ACC112 (cell line): ENCODE measurements around the gene TRIM69.

ENCODE experiments used
- H2AFZ ChIP-seq: fragments of 200-600 bp; sonication (generic); one replicate; pipeline ENCODE4 v1.6.0; 2017; ENCODE audit warnings: antibody characterized with exemption, low read length; ENCODE audit not compliant: unreplicated experiment
- H3K27ac ChIP-seq: fragments of 200-600 bp; sonication (generic); 2 replicates; pipeline ENCODE4 v1.5.1; 2014; ENCODE audit warnings: low read depth, mild to moderate bottlenecking, antibody characterized with exemption, low read length, moderate library complexity
- H3K27me3 ChIP-seq: fragments of 200-600 bp; sonication (generic); 2 replicates; pipeline ENCODE4 v1.6.1; 2014; ENCODE audit warnings: mild to moderate bottlenecking, antibody characterized with exemption, low read length, moderate library complexity, mixed read lengths; ENCODE audit not compliant: insufficient read depth
- H3K36me3 ChIP-seq: fragments of 200-600 bp; sonication (generic); 2 replicates; pipeline ENCODE4 v1.6.1; 2016; ENCODE audit warnings: mild to moderate bottlenecking, antibody characterized with exemption, low read length, moderate library complexity, mixed read lengths; ENCODE audit not compliant: insufficient read depth
- H3K4me1 ChIP-seq: fragments of 200-600 bp; sonication (generic); one replicate; pipeline ENCODE4 v1.6.1; 2016; ENCODE audit warnings: low read length, mixed read lengths; ENCODE audit not compliant: insufficient read depth, unreplicated experiment, control insufficient read depth
- H3K4me3 ChIP-seq: fragments of 200-600 bp; sonication (generic); 2 replicates; pipeline ENCODE4 v1.5.1; 2014; ENCODE audit warnings: mild to moderate bottlenecking, low read depth, low read length
- H3K79me2 ChIP-seq: fragments of 200-600 bp; sonication (generic); one replicate; pipeline ENCODE4 v1.6.0; 2016; ENCODE audit warnings: low read length; ENCODE audit not compliant: control insufficient read depth, unreplicated experiment, insufficient read depth

The TRIM69 gene

DNA sequence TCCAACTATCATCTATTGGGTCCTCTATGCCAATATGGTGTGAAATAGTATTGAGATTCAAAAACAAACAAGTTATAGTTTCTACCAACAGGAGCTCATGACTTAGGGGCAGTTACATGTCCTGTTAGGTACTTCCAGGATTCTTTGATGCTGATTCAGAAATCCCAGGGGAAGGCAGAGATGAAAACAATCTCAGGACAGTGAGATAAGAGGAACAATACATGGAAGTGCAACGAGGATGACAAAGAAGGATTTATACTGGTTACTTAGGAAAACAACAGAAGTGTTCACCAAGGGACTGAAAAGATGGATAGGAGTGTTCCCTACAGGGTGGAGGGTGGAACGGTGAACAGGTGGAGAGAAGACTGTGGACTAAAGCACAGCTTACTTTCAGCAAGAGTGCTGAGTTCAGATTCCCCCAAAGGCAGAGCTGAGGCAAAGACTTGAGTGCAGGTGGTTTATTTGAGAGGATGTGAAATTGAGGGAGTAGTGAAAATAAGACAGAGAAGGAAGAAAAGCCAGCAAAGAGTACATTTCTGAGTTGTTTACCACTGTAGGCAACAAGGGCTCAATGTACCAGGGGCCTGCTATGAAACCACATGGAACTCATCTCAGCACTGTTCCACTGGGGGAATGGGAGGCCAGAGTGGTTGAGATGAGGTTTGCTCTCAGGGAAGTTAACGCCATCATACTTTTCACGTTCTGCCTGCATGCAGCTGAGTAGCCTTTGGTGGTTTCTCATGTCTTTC is 68.1 kb downstream of the TRIM69 start:
- H2AFZ ChIP-seq: no peak overlapping the region
- peaks cover 14% of the 10 kb centered on the region for H3K27me3 ChIP-seq
- no peaks in the 10 kb centered on the region for H3K36me3 ChIP-seq
- H3K79me2 ChIP-seq: no peaks in the 10 kb centered on the region
- H3K4me1 ChIP-seq: peaks cover 14% of the 10 kb centered on the region
- H3K4me3 ChIP-seq: no peak overlapping the region
- H3K27ac ChIP-seq: no peak overlapping the region

DNA sequence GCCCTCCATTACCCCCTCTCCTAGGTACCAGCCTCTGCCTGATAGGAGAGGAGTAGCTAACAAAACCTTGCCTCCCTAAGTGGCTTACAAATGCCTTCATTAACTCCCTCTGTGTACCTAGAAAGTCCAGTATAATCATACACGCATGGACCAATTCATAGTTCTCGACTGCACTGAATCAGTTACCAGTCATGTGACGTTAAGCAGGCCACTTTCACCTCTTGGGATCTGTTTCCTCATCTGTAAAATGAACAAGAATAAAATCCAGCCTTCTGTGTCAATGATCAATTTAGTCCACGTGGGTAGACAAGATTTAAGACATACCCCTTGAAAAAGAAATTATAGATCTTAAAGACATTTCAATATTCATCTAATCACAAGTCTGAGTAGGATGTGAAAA is 72.2 kb downstream of the TRIM69 start:
- Histone ChIP-seq H3K79me2 (no peaks in the 10 kb centered on the region), H3K27ac (no peak overlapping the region), H3K4me1 (peaks cover 10% of the 10 kb centered on the region), H3K36me3 (no peaks in the 10 kb centered on the region), H3K4me3 (no peak overlapping the region), H3K27me3 (peaks cover 41% of the 10 kb centered on the region), H2AFZ (no peak overlapping the region)

DNA sequence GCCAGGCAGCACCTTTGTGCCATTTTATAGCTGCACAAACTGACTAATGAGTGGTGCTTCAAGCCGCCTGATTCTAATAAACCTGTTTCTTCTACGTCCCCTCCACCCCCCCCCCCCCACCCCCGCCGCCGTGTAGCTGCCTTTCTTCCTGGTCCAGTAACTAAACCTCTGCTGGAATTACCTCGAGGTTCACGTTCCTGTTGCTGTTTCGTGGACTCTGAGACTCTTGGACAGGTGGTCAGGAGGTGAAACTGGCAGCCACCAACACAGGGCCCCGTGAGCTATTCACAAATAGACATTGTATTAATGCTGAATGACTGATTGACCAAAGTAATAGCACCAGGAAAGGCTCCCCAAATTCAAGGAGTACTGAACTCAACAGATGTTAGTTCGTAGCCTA is 73.9 kb downstream of the TRIM69 start:
- Histone ChIP-seq H3K27ac (no peak overlapping the region), H3K27me3 (peaks cover 44% of the 10 kb centered on the region), H3K36me3 (no peaks in the 10 kb centered on the region), H3K4me1 (no peaks in the 10 kb centered on the region), H3K4me3 (no peak overlapping the region), H2AFZ (no peak overlapping the region), H3K79me2 (no peaks in the 10 kb centered on the region)

DNA sequence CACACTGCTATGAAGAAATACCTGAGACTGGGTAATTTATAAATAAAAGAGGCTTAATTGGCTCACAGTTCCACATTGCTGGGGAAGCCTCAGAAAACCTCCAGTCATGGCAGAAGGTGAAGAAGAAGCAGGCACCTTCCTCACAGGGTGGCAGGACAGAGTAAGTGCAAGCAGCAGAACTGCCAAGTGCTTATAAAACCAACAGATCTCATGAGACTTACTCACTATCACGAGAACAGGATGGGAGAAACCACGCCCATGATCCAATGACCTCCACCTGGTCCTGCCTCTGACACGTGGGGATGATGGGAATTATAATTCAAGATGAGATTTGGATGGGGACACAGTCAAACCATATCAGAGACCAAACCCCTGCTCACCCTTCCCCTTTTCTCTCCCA is 75.0 kb downstream of the TRIM69 start:
- Histone ChIP-seq H3K36me3 (no peaks in the 10 kb centered on the region), H3K4me1 (no peaks in the 10 kb centered on the region), H2AFZ (no peak overlapping the region), H3K27ac (no peak overlapping the region), H3K27me3 (peaks cover 40% of the 10 kb centered on the region), H3K4me3 (no peak overlapping the region), H3K79me2 (no peaks in the 10 kb centered on the region)

DNA sequence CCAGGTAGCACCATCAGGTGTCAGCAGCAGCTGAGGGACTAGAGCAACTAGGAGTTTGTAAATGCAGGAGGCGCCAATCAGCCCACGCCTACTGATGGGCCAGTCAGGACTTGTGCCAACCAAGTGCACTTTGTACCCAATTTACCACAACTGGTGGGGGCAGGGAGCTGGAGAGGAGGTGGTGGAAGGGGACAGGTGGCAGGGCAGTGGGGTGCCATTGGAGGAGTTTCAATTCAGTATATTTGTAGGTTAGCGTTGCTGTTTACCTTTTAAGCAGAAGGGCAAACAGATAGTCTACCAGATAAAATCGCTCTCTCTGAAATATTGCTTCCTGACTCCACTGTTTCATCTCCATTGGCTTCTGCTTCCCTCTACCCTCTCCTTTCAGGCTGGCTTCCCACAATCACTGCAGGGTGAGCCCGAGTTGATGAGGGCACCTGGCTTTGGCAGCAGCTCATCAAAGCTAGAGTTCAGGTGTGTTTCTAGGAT is 75.7 kb downstream of the TRIM69 start:
- Histone ChIP-seq H3K27ac (no peak overlapping the region), H2AFZ (no peak overlapping the region), H3K27me3 (peaks cover 40% of the 10 kb centered on the region), H3K4me3 (no peak overlapping the region), H3K36me3 (no peaks in the 10 kb centered on the region), H3K79me2 (no peaks in the 10 kb centered on the region), H3K4me1 (no peaks in the 10 kb centered on the region)

DNA sequence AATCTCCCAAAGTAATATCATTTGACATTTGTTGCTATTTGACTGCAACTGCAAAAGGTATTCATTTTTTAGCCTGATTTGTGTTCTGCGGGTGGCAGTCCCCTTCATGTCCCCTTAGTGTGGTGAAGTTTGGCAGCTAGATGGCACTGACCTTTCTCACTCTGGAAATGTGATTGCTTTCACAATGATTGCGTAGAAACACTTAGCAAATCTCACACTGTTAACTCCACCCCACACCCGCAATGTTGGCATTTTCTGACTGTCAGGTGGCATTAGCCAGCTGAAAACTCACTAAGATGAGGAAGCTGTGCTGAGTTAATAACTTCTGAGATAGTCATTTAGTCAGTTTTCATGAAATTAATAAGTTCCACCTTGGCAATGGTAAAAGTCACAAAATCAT is 76.9 kb downstream of the TRIM69 start:
- Histone ChIP-seq H3K79me2 (no peaks in the 10 kb centered on the region), H3K4me3 (no peak overlapping the region), H3K4me1 (no peaks in the 10 kb centered on the region), H2AFZ (no peak overlapping the region), H3K27me3 (peaks cover 36% of the 10 kb centered on the region), H3K36me3 (no peaks in the 10 kb centered on the region), H3K27ac (no peak overlapping the region)
